SKM-1 treated with dmso at 0.1 percent for 144 hours (cell line): ENCODE data around the gene CTPS1.
A peak's percentile ranks its signal among the peaks of the same experiment; 100 is the strongest.

Experiments
- DNase-seq: peaks from one replicate; lab custom pipeline; 2025; ENCODE audit not compliant: unreplicated experiment; lab: John Stamatoyannopoulos, UW

The CTPS1 gene

GRCh38 chr1:41021526-41022308 is 42.2 kb downstream of the CTPS1 start, which contains the start of gene SLFNL1:
Gene SLFNL1 (minus strand): TSS chr1:41021725. CDS start chr1:41020660, 1,065 bp downstream.
- no peak for DNase-seq

- no peak for DNase-seq
Observed at GRCh38 chr1:41022424-41022823, 42.9 kb downstream of the CTPS1 start.

- DNase-seq = no peak
Observed at GRCh38 chr1:41023279-41023990, 43.9 kb downstream of the CTPS1 start.

- DNase-seq = no peak
Observed at GRCh38 chr1:41024953-41025352, 45.5 kb downstream of the CTPS1 start.

- no peak for DNase-seq
Observed at GRCh38 chr1:41025979-41026819, 46.7 kb downstream of the CTPS1 start.

- no peak for DNase-seq
Observed at GRCh38 chr1:41028034-41028642, 48.6 kb downstream of the CTPS1 start.

- DNase-seq = no peak
Observed at GRCh38 chr1:41030872-41031616, 51.5 kb downstream of the CTPS1 start.

GRCh38 chr1:41032147-41032546 is 52.7 kb downstream of the CTPS1 start:
- no peak for DNase-seq

GRCh38 chr1:41033272-41033671 is 53.8 kb downstream of the CTPS1 start:
- DNase-seq = no peak

GRCh38 chr1:41037116-41037903 is 57.8 kb downstream of the CTPS1 start:
- DNase-seq = no peak

GRCh38 chr1:41038110-41038509 is 58.6 kb downstream of the CTPS1 start:
- no peak for DNase-seq

GRCh38 chr1:41041614-41042270 is 62.2 kb downstream of the CTPS1 start:
- DNase-seq = peak; percentile 77

GRCh38 chr1:41044187-41044586 is 64.7 kb downstream of the CTPS1 start:
- no peak for DNase-seq

GRCh38 chr1:41045740-41046139 is 66.2 kb downstream of the CTPS1 start:
- DNase-seq = no peak

- DNase-seq = no peak
Observed at GRCh38 chr1:41046347-41046775, 66.9 kb downstream of the CTPS1 start.

GRCh38 chr1:41048540-41048939 is 69.0 kb downstream of the CTPS1 start:
- no peak for DNase-seq

GRCh38 chr1:41051022-41051421 is 71.5 kb downstream of the CTPS1 start:
- DNase-seq = no peak

GRCh38 chr1:41053316-41053715 is 73.8 kb downstream of the CTPS1 start:
- DNase-seq = peak; percentile 18

GRCh38 chr1:41056907-41057306 is 77.4 kb downstream of the CTPS1 start:
- DNase-seq = no peak
